IPS-20b (cell line): ENCODE measurements around the gene IP6K1.

ENCODE experiments used
- H3K27ac ChIP-seq: one replicate; pipeline ENCODE4 v1.5.1; 2013; ENCODE audit warnings: low read length
- H3K27me3 ChIP-seq: 2 replicates; pipeline ENCODE4 v1.6.1; 2013; ENCODE audit warnings: mild to moderate bottlenecking, low read length, inconsistent platforms; ENCODE audit not compliant: insufficient read depth
- H3K36me3 ChIP-seq: 2 replicates; pipeline ENCODE4 v1.6.1; 2013; ENCODE audit warnings: low read depth, mild to moderate bottlenecking, inconsistent platforms, low read length, moderate library complexity; ENCODE audit not compliant: insufficient read depth
- H3K4me1 ChIP-seq: 2 replicates; pipeline ENCODE4 v1.6.1; 2013; ENCODE audit warnings: mild to moderate bottlenecking, control low read depth, inconsistent platforms, low read length, moderate library complexity; ENCODE audit not compliant: insufficient read depth
- H3K4me3 ChIP-seq: 2 replicates; pipeline ENCODE4 v1.5.1; 2013; ENCODE audit warnings: mild to moderate bottlenecking, low read length, inconsistent platforms
- H3K9ac ChIP-seq: 2 replicates; pipeline ENCODE4 v1.6.1; 2013; ENCODE audit warnings: low read depth, mild to moderate bottlenecking, inconsistent platforms, low read length, moderate library complexity
- H3K9me3 ChIP-seq: 2 replicates; pipeline ENCODE4 v1.6.1; 2013; ENCODE audit warnings: mild to moderate bottlenecking, low read depth, low read length, inconsistent platforms; ENCODE audit not compliant: insufficient read depth

IP6K1 gene

GRCh38 chr3:49712166-49712565 lies 74.2 kb downstream of the IP6K1 start:
- Histone ChIP-seq H3K4me3 (no peak overlapping the region), H3K36me3 (peaks cover 6% of the 10 kb centered on the region; the same call in 1 of the 2 replicates), H3K9me3 (no peaks in the 10 kb centered on the region), H3K27ac (no peak overlapping the region), H3K4me1 (no peaks in the 10 kb centered on the region), H3K9ac (no peak overlapping the region), H3K27me3 (no peaks in the 10 kb centered on the region)

GRCh38 chr3:49711489-49711888 lies 74.9 kb downstream of the IP6K1 start:
- Histone ChIP-seq H3K4me3 (no peak overlapping the region), H3K9ac (no peak overlapping the region), H3K36me3 (peaks cover 6% of the 10 kb centered on the region; the same call in 1 of the 2 replicates), H3K27me3 (no peaks in the 10 kb centered on the region), H3K9me3 (no peaks in the 10 kb centered on the region), H3K4me1 (no peaks in the 10 kb centered on the region), H3K27ac (no peak overlapping the region)

GRCh38 chr3:49709852-49710251 lies 76.5 kb downstream of the IP6K1 start:
- Histone ChIP-seq H3K36me3 (peaks cover 8% of the 10 kb centered on the region), H3K4me3 (no peak overlapping the region), H3K27me3 (no peaks in the 10 kb centered on the region), H3K9me3 (no peaks in the 10 kb centered on the region), H3K4me1 (no peaks in the 10 kb centered on the region), H3K27ac (no peak overlapping the region), H3K9ac (no peak overlapping the region)

GRCh38 chr3:49707113-49707480 lies 79.2 kb downstream of the IP6K1 start:
- H3K4me3 ChIP-seq, result no peak overlapping the region
- H3K27ac ChIP-seq, result no peak overlapping the region
- no peaks in the 10 kb centered on the region for H3K4me1 ChIP-seq
- no peaks in the 10 kb centered on the region for H3K9me3 ChIP-seq
- H3K9ac ChIP-seq, result no peak overlapping the region
- H3K36me3 ChIP-seq, result peaks cover 19% of the 10 kb centered on the region
- no peaks in the 10 kb centered on the region for H3K27me3 ChIP-seq

GRCh38 chr3:49706456-49707112 lies 79.8 kb downstream of the IP6K1 start:
- H3K4me1 ChIP-seq, result no peaks in the 10 kb centered on the region
- H3K27ac ChIP-seq, result no peak overlapping the region
- H3K4me3 ChIP-seq, result no peak overlapping the region
- no peaks in the 10 kb centered on the region for H3K27me3 ChIP-seq
- H3K36me3 ChIP-seq, result peaks cover 19% of the 10 kb centered on the region
- H3K9me3 ChIP-seq, result no peaks in the 10 kb centered on the region
- H3K9ac ChIP-seq, result no peak overlapping the region

- Histone ChIP-seq H3K27ac (no peak overlapping the region), H3K4me1 (0 out of 2 replicates have a peak, but pooled peaks cover 3% of the 10 kb centered on the region), H3K4me3 (no peak overlapping the region), H3K27me3 (no peaks in the 10 kb centered on the region), H3K9me3 (no peaks in the 10 kb centered on the region), H3K36me3 (peaks cover 22% of the 10 kb centered on the region), H3K9ac (no peak overlapping the region)
These were observed 80.9 kb downstream of the IP6K1 start for GRCh38 chr3:49705390-49705960.

GRCh38 chr3:49704629-49705028 lies 81.7 kb downstream of the IP6K1 start:
- Histone ChIP-seq H3K36me3 (peaks cover 28% of the 10 kb centered on the region), H3K9ac (no peak overlapping the region)

GRCh38 chr3:49703956-49704355 lies 82.4 kb downstream of the IP6K1 start:
- Histone ChIP-seq H3K9me3 (no peaks in the 10 kb centered on the region), H3K27me3 (no peaks in the 10 kb centered on the region), H3K9ac (no peak overlapping the region), H3K27ac (no peak overlapping the region), H3K4me1 (0 out of 2 replicates have a peak, but pooled peaks cover 3% of the 10 kb centered on the region), H3K4me3 (no peak overlapping the region), H3K36me3 (peaks cover 28% of the 10 kb centered on the region)

More at GRCh38 chr3:49704629-49705028, 81.7 kb downstream of the IP6K1 start:
- 0 out of 2 replicates have a peak, but pooled peaks cover 3% of the 10 kb centered on the region for H3K4me1 ChIP-seq
- no peaks in the 10 kb centered on the region for H3K9me3 ChIP-seq
- H3K27me3 ChIP-seq, result no peaks in the 10 kb centered on the region
- H3K27ac ChIP-seq, result no peak overlapping the region
- H3K4me3 ChIP-seq, result no peak overlapping the region

- Histone ChIP-seq H3K4me3 (no peak overlapping the region), H3K9me3 (no peaks in the 10 kb centered on the region), H3K27me3 (no peaks in the 10 kb centered on the region), H3K4me1 (0 out of 2 replicates have a peak, but pooled peaks cover 3% of the 10 kb centered on the region), H3K27ac (no peak overlapping the region), H3K9ac (no peak overlapping the region), H3K36me3 (peaks cover 28% of the 10 kb centered on the region)
These were observed 82.9 kb downstream of the IP6K1 start for GRCh38 chr3:49703443-49703927.

GRCh38 chr3:49702672-49703071 lies 83.7 kb downstream of the IP6K1 start:
- H3K9ac ChIP-seq, result no peak overlapping the region
- H3K27me3 ChIP-seq, result no peaks in the 10 kb centered on the region
- H3K4me1 ChIP-seq, result 0 out of 2 replicates have a peak, but pooled peaks cover 3% of the 10 kb centered on the region
- no peaks in the 10 kb centered on the region for H3K9me3 ChIP-seq
- H3K27ac ChIP-seq, result no peak overlapping the region
- H3K4me3 ChIP-seq, result no peak overlapping the region
- H3K36me3 ChIP-seq, result peaks cover 32% of the 10 kb centered on the region

GRCh38 chr3:49701388-49702077 lies 84.8 kb downstream of the IP6K1 start:
- Histone ChIP-seq H3K4me3 (no peak overlapping the region), H3K27ac (no peak overlapping the region), H3K27me3 (no peaks in the 10 kb centered on the region), H3K9me3 (no peaks in the 10 kb centered on the region), H3K4me1 (0 out of 2 replicates have a peak, but pooled peaks cover 3% of the 10 kb centered on the region), H3K9ac (no peak overlapping the region), H3K36me3 (peaks cover 32% of the 10 kb centered on the region)
